Nucleus accumbens (tissue), 56 donors: ENCODE results near the gene CIZ1.
"Not testable (repeated sequence)": the region's sequence is repeated elsewhere in the genome, so short reads cannot be mapped to it uniquely, and the experiment has no call there.

ENCODE experiments used
- DNase-seq, 56 donors: peaks; one replicate each; lab custom pipeline; 2025; lab: John Stamatoyannopoulos, UW

CIZ1 gene

GRCh38 chr9:128149951-128150593 lies 41.3 kb downstream of the CIZ1 start:
- no peak for DNase-seq

GRCh38 chr9:128149001-128149701 lies 42.2 kb downstream of the CIZ1 start, which contains the start of gene LCN2:
Gene LCN2 (plus strand): TSS chr9:128149453. CDS start chr9:128149526, 73 bp downstream.
- DNase-seq, result no peak

DNA sequence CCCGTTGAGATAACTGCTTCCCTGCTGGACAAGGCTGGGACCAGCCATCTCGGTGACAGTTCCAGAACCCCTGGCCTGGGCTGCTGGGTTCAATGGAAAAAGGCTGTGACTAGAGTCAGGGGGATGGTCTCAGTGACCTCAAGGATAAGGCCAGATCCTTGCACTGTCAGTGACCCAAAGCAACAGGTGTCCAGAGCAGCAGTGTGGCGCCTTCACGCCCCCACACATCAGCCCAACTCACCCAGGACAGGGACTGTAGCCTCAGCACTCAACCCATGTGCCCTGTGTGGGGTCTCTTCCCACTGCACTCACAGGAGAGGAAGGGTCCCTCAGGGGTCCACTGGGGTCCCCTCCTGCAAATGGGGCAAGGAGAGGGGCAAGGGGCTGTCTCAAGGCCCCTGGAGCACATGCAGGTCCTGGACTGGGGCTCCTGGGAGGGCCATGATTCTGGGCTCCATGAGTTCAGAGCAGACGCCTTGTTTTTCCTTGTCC lies 42.8 kb downstream of the CIZ1 start:
- no peak for DNase-seq

- DNase-seq, result no peak
Observed at GRCh38 chr9:128146591-128147120, 44.7 kb downstream of the CIZ1 start.

DNA sequence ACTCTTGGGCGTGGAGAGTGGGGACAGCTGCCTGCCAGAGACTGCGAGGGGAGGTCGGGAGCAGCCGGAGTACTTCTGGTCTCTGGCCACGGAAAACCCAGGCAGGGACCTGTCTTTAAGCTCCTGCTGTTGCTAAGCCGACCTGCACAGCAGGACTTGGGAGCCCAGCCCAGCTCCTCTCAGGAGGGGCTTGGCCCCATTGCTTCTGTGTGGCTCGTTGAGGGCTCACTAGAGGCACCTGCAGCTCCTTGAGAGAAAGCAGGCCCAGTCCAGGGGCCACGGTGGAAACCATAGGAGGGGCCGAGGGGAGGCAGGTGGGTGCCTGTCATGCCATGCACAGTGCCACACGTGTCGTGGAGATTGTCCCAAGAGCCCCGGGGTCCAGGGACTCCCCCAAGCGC lies 45.4 kb downstream of the CIZ1 start:
- no peak for DNase-seq

DNA sequence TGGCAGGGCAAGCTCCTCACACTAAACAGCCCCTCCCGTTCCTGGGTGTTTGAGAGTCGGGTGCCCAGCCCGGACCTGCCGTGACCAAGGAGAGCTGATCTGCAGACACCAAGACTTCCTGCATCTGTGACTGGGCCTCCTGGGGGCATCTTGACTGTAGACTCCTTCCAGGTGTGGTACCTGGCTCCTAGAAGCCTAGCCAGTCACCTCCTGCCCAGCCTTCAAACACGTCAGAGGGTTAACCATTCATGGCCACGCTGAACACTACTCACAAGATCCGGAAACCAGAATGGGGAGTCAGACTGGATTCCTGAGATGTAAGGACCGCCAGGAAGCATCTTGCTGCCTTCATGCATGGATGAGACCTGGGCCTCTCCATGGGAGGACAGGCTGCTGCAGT lies 45.8 kb downstream of the CIZ1 start:
- DNase-seq, result no peak

DNA sequence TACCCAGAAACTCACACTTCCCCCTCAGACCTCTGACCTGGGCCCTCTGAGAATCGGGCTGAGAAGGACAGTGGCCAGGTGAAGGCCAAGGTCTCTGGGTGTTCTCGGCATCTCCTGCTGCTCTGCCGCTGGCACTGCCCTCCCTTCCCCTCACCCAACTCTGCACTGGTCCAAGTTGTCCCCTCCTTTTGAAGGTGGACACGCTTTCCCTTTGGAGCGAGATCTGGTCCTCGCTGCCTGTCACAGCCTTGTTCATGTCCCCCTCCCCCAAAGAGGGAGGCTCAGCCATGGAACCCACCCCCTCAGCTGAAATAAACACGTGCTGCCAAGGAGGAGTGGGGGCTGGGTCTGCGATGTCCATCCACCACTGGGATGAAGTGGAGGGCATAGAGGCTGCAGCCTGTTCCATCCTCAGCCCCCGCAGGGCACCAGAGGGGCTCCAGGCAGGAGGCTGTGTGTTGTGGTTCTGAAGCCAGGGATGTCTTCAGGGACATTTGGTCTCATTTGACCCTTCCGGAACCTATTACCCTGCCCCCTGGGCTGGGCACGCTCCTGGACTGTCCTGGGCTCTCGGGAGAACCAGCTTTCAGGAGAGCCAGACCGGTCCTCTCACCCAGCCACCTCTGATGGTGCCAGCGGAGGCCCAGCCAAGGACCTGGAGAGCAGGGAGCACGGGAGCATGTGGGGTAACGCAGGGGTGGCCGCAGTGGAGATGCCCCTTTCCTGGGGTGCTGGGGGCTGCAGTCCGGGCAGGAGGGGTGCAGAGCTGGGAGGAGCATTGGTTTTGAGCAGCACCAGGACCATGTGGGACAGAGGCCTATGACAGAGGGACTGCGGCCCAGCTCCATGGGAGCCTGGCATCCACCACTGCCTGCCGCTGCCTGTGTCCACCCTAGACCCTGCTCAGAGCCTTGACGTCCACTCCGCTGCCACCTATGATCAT lies 46.9 kb downstream of the CIZ1 start:
- DNase-seq, result no peak

GRCh38 chr9:128143525-128144238 lies 47.7 kb downstream of the CIZ1 start:
- no peak for DNase-seq

GRCh38 chr9:128142596-128142995 lies 48.8 kb downstream of the CIZ1 start:
- no peak for DNase-seq

GRCh38 chr9:128142061-128142460 lies 49.3 kb downstream of the CIZ1 start:
- no peak for DNase-seq

- no peak for DNase-seq
Observed at GRCh38 chr9:128141604-128142003, 49.8 kb downstream of the CIZ1 start.

- DNase-seq, result no peak
Observed at GRCh38 chr9:128139621-128140020, 51.8 kb downstream of the CIZ1 start.

- no peak for DNase-seq
Observed at GRCh38 chr9:128138001-128138400, 53.4 kb downstream of the CIZ1 start.

DNA sequence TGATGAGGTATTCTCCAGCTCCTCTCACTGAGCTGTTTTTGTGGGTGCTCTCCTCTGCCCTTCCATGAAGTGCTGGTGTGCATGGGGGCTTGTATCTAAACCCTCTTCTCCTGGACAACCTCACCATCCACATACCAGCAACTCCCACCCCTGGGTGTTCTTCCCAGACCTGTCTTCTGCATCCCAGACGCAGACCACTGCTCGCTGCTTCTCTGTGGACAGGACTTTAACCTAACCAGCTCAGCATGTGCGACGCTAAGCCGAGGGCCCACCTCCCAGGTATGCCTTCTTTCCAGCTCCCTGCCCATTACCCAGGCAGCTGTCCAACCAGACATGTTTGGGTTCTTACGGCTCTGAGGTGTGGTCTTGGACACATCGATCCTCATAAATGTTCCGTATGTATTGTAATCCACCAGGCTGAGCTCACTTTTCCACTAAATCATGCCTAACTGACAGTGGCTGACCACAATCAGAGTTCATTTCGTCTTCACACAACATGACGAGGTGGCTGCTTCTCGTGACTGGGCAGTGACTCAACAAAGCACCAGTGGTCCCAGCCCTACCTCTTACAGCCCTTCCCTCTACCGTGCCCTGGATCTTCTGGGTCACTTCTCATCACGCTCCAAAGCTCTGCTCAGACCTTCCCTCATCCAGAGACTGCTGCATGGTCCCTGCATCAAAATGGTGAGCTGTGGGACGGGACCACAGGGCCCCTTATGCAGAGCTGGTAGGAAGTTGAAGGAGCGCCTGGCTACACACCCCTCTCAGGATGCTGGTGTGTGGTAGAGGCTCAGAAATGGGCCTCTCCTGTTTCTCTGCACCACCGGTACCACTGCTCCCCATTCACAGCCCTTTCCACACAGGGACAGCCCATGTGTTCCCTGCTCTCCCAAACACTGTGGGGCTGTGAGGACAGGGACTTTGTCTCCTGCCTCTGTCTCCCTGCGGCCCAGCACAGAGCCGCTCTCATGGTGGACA lies 54.3 kb downstream of the CIZ1 start:
- no peak for DNase-seq

- not testable (repeated sequence) for DNase-seq
Observed at GRCh38 chr9:128135561-128135960, 55.8 kb downstream of the CIZ1 start.

GRCh38 chr9:128132139-128132538 lies 59.2 kb downstream of the CIZ1 start:
- DNase-seq, result not testable (repeated sequence)

DNA sequence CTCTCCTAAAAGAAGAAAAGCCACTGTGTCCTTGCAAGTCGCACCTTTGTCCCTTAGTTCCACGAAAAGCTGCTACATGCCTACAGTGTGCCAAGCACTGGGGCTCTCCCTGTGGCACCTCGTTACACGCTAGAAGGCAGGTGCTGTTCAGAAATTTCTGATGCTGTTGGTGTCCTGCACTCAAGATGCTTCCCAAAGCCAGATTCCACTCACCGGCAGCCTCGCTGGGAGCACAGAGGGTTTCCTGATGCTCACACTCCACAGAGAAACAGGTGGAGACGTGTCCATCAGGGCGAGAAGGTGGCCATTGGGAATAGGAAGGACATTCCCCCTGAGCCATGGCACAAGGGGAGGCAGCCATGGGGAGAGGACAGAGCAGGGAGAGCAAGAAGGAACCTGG lies 60.0 kb downstream of the CIZ1 start:
- not testable (repeated sequence) for DNase-seq

- DNase-seq, result not testable (repeated sequence)
Observed at GRCh38 chr9:128130651-128131050, 60.7 kb downstream of the CIZ1 start.
